Measurements from ENCODE around the gene SECISBP2L. TPM values are rescaled to one million over a fixed set of nuclear protein-coding genes. Genes with fewer than 3 reads are reported as not detected.
"Not testable (repeated sequence)": the region's sequence is repeated elsewhere in the genome, so short reads cannot be mapped to it uniquely, and the experiment has no call there.

SECISBP2L gene
- total RNA-seq, 1 donor from 2014 or later: 119 TPM

DNA sequence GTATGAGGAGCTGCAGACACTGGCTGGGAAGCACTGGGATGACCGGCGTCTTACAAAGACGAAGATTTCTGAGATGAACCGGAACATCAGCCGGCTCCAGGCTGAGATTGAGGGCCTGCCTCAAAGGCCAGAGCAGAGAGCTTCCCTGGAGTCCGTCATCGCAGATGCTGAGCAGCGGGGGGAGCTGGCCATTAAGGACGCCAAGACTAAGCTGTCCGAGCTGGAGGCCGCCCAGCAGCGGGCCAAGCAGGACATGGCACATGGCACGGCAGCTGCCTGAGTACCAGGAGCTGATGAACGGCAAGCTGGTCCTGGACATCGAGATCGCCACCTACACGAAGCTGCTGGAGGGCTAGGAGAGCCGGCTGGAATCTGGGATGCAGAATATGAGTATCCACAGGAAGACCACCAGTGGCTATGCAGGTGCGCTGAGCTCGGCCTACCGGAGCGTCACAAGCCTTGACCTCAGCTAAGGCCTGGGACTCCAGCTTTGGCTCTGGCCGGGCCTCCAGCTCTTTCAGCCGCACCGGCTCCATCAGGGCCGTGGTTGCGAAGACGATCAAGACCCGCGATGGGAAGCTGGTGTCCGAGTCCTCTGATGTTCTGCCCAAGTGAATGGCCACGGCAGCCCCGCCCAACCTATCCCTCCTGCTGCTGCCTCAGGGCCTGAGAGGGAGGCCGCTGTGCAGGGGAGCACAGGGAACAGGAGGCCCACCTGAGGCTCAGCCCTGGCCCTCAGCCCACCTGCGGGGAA lies 73.3 kb downstream of the SECISBP2L start:
- intact Hi-C loops (cut with DNase I): no loop called here
- no peaks in the 10 kb centered on the region for H3K27me3 ChIP-seq
- peaks cover 6% of the 10 kb centered on the region for H3K4me1 ChIP-seq
- ATAC-seq (no peak), DNase-seq (no peak)
- no peak overlapping the region for H3K27ac ChIP-seq
- H3K9me3 ChIP-seq: no peaks in the 10 kb centered on the region
- H3K36me3 ChIP-seq: no peaks in the 10 kb centered on the region
- TF ChIP-seq, protein P1, sequence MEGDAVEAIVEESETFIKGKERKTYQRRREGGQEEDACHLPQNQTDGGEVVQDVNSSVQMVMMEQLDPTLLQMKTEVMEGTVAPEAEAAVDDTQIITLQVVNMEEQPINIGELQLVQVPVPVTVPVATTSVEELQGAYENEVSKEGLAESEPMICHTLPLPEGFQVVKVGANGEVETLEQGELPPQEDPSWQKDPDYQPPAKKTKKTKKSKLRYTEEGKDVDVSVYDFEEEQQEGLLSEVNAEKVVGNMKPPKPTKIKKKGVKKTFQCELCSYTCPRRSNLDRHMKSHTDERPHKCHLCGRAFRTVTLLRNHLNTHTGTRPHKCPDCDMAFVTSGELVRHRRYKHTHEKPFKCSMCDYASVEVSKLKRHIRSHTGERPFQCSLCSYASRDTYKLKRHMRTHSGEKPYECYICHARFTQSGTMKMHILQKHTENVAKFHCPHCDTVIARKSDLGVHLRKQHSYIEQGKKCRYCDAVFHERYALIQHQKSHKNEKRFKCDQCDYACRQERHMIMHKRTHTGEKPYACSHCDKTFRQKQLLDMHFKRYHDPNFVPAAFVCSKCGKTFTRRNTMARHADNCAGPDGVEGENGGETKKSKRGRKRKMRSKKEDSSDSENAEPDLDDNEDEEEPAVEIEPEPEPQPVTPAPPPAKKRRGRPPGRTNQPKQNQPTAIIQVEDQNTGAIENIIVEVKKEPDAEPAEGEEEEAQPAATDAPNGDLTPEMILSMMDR (IDR thresholded peaks at IDR 0.05): no peak
- no peak overlapping the region for H3K4me3 ChIP-seq

DNA sequence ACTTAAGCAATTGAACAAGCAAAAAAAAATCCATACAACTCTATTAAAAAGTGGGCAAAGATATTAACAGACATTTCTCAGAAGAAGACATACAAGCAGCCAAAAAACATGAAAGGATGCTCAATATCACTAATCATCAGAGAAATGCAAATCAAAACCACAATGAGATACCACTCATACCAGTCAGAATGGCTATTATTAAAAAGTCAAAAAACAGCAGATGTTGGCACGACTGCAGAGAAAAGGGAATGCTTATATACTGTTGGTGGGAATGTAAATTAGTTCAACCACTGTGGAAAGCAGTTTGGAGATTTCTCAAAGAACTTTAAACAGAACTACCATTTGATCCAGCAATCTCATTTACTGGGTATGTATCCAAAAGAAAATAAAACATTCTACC lies 75.3 kb downstream of the SECISBP2L start:
- H3K36me3 ChIP-seq; H3K9me3 ChIP-seq; DNase-seq; H3K4me3 ChIP-seq; intact Hi-C loops (cut with DNase I); ATAC-seq; H3K4me1 ChIP-seq; H3K27me3 ChIP-seq; H3K27ac ChIP-seq: not testable (repeated sequence)

DNA sequence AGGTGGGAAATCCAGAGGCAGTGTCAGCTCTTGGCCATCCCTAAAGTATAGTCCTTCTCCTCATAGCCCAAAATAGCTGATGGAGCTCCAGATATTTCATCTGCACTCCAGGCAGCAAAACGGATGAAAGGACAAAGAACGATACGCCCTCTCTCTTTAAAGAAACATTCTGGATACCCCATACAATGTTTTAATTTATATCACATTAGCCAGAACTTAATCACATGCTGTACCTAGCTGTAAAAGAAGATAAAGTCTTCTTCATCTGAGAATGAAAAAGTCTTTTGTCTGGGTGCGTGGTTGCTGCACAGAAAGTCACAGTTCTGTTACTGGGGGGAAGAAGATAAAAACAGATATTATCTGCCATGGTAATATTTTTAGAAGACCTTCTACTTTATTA lies 78.2 kb downstream of the SECISBP2L start:
- TF ChIP-seq, protein P1 (IDR thresholded peaks at IDR 0.05): no peak
- DNase-seq: no peak
- no peak overlapping the region for H3K4me3 ChIP-seq
- no peak overlapping the region for H3K27ac ChIP-seq
- H3K9me3 ChIP-seq: no peaks in the 10 kb centered on the region
- ATAC-seq: no peak
- H3K36me3 ChIP-seq: no peaks in the 10 kb centered on the region
- intact Hi-C loops (cut with DNase I): no loop called here
- peaks cover 9% of the 10 kb centered on the region for H3K27me3 ChIP-seq
- peaks cover 17% of the 10 kb centered on the region for H3K4me1 ChIP-seq

DNA sequence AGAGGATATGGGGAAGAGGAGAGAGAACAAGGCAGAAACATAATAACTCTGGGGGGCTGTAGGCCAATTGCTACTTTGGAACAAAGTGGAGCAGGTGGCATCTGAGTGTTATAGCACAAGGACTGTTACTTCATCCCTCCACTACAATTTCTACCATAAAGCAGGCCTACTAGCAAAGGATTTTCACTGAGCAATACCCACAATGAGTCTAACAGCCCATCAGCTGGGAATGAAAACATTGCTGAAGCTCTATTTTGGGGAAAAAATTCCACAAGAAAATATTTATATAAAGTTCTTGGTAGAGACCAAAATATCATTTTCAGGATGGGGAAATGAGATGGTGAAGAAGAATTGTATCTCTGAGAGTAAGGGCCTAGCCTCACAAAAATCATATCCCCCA lies 78.9 kb downstream of the SECISBP2L start:
- no peak overlapping the region for H3K4me3 ChIP-seq
- H3K36me3 ChIP-seq: no peaks in the 10 kb centered on the region
- DNase-seq (no peak), ATAC-seq (no peak)
- intact Hi-C loops (cut with DNase I): no loop called here
- H3K27me3 ChIP-seq: peaks cover 9% of the 10 kb centered on the region
- H3K4me1 ChIP-seq: peaks cover 22% of the 10 kb centered on the region
- H3K9me3 ChIP-seq: no peaks in the 10 kb centered on the region
- H3K27ac ChIP-seq: no peak overlapping the region
- TF ChIP-seq, protein P1 (IDR thresholded peaks at IDR 0.05): no peak

DNA sequence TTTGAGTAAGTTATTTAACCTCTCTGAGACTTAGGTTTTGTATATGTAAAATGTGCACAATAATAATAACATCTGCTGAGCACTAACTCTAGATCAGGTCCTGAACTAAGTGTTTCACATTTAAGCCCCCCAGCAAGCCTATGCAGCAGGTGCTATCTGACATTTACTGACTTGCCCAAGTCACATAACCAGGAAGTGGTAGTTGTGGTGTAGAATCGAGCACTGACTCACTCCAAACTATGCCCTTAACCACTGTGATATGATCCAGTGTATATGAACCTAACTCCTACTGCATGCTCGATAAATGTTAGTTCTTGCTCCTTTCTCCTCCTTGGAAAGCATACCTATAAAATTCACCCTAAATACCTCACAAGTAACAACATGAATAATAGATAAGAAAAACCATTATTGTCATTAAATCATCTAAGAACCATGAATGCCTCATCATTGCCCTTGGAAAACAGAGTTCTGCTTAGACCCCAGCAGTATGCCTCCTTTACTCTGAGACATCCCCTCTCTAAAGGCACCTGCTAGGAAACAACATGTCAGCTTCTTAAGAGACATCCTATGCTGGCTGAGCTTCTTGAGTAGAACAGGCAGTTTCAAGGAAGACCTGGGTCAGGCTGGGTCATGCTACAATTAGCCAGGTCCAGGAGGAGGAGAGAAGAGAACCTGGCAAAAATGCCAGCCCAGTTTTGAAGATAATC lies 79.5 kb downstream of the SECISBP2L start:
- intact Hi-C loops (cut with DNase I): no loop called here
- H3K27me3 ChIP-seq: peaks cover 9% of the 10 kb centered on the region
- DNase-seq (no peak), ATAC-seq (no peak)
- TF ChIP-seq, protein P1 (IDR thresholded peaks at IDR 0.05): no peak
- H3K27ac ChIP-seq: no peak overlapping the region
- H3K4me1 ChIP-seq: peaks cover 22% of the 10 kb centered on the region
- H3K36me3 ChIP-seq: no peaks in the 10 kb centered on the region
- no peaks in the 10 kb centered on the region for H3K9me3 ChIP-seq
- H3K4me3 ChIP-seq: no peak overlapping the region

DNA sequence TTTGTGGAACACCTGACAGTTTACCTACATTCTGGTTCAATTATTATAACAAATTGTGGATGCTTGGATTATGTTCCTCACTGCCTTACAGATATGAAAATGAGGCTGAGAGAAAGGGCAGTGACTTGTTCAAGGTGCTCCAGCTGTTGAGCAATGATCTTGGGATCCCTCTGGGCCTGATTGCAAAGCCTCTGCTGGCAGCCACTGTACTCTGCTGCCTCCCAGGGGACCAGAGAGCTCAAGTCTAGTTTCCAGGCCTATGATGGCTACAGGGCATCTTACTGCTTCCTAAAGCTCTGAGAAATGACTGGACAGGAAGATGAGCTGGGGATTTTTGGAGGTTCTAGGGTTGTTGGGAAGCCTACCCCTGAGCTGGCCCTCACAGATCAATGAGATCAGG lies 80.3 kb downstream of the SECISBP2L start:
- Histone ChIP-seq H3K27ac (no peak overlapping the region), H3K9me3 (no peaks in the 10 kb centered on the region), H3K4me3 (no peak overlapping the region), H3K36me3 (no peaks in the 10 kb centered on the region), H3K4me1 (peaks cover 22% of the 10 kb centered on the region), H3K27me3 (peaks cover 9% of the 10 kb centered on the region)
- ATAC-seq: no peak
- TF ChIP-seq, protein P1 (IDR thresholded peaks at IDR 0.05): no peak
- intact Hi-C loops (cut with DNase I): no loop called here
- DNase-seq: no peak
